HL-60 (cell line): ENCODE data around the gene OR13F1.

ENCODE experiments used
- CTCF ChIP-seq: IDR thresholded peaks from one replicate; pipeline ENCODE4 v1.5.1; 2011; ENCODE audit warnings: low read length, control low read depth, inconsistent platforms; ENCODE audit not compliant: insufficient read depth
- GABPA ChIP-seq: IDR thresholded peaks from 2 replicates; pipeline ENCODE4 v1.6.1; 2012; ENCODE audit warnings: low read depth

- TF ChIP-seq CTCF: no peak
- no peak for TF ChIP-seq GABPA
Measured at GRCh38 chr9:104536756-104537155, 32.7 kb downstream of the OR13F1 start, which contains the start of gene OR13C3.
